NB4 (cell line): ENCODE data around the gene CDHR3.

Experiments
- CTCF ChIP-seq: IDR thresholded peaks from one replicate; pipeline ENCODE4 v1.5.1; 2012; ENCODE audit warnings: low read depth, low read length
- MYC ChIP-seq: IDR thresholded peaks from 2 replicates; pipeline ENCODE4 v1.6.1; 2011; ENCODE audit warnings: low read depth, low read length
- POLR2A ChIP-seq: IDR thresholded peaks from 2 replicates; pipeline ENCODE4 v1.6.1; 2011; ENCODE audit warnings: mild to moderate bottlenecking; ENCODE audit not compliant: insufficient read length; ENCODE audit errors: extremely low read depth

GRCh38 chr7:106003525-106004064 is 40.5 kb downstream of the CDHR3 start:
- TF ChIP-seq CTCF (no peak), POLR2A (no peak), MYC (no peak)
